Measurements from ENCODE around the gene RPL6.

Gene RPL6

DNA sequence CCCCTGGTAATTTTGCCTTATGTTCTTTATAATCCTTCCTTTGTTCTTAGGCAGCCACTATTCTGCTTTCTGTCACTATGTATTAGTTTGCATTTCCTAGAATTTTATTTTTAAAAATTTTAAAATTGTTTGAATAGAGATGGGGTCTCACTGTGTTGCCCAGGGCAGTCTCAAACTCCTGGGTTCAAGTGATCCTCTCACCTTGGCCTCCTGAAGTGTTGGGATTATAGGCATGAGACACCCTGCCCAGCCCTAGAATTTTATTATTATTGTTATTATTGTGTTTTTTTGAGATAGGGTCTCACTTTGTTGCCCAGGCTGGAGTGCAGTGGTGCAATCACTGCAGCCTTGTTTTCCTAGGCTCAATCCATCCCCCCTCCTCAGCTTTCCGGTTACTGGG, 12.0 kb upstream of the RPL6 start:
- Histone ChIP-seq H2BK120ac (ENCODE audit: low read depth, low read length) (no peak overlapping the region), H3K4me3 (ENCODE audit: low read length in 2 of 2) (no peak overlapping the region), H2BK5ac (ENCODE audit: low read length) (no peak overlapping the region), H3K36me3 (replicated peaks in 1 of 2; ENCODE audit: control insufficient read depth in 2 of 2, insufficient read depth in 2 of 2, low read length in 2 of 2) (peaks cover 0 to 7% of the 10 kb centered on the region in 2 donors), H3K4ac (ENCODE audit: low read length) (no peak overlapping the region), H3K79me1 (ENCODE audit: low read depth, low read length) (peaks cover 5% of the 10 kb centered on the region), H2BK15ac (ENCODE audit: low read length) (no peak overlapping the region), H3K4me1 (ENCODE audit: control insufficient read depth in 2 of 2, insufficient read depth in 1 of 2, low read depth in 1 of 2, low read length in 2 of 2) (peaks cover 0 to 3% of the 10 kb centered on the region in 2 donors), H3K18ac (ENCODE audit: low read length) (no peak overlapping the region), H3K27me3 (ENCODE audit: control insufficient read depth in 3 of 3, insufficient read depth in 3 of 3, low read depth in 1 of 3, low read length in 3 of 3) (no peaks in the 10 kb centered on the region), H2AFZ (ENCODE audit: low read length) (no peak overlapping the region), H3K23ac (ENCODE audit: low read depth, low read length, poor library complexity) (no peak overlapping the region), H3K4me2 (ENCODE audit: insufficient read depth, low read length, poor library complexity, severe bottlenecking) (no peak overlapping the region), H3K27ac (replicated peaks; ENCODE audit: low read length) (no peak overlapping the region), H3K9ac (ENCODE audit: low read depth, low read length, poor library complexity) (no peak overlapping the region), H2AK5ac (ENCODE audit: low read depth, low read length) (no peak overlapping the region), H3K14ac (ENCODE audit: low read length) (no peak overlapping the region), H4K91ac (ENCODE audit: low read depth, low read length, poor library complexity) (no peak overlapping the region), H2BK12ac (ENCODE audit: low read length) (no peak overlapping the region), H3K9me3 (replicated peaks in 1 of 2; ENCODE audit: control insufficient read depth in 2 of 2, insufficient read depth in 1 of 2, low read depth in 1 of 2, low read length in 2 of 2) (no peaks in the 10 kb centered on the region), H4K8ac (ENCODE audit: low read depth, low read length) (no peak overlapping the region)
- WGBS, 2 donors (ENCODE audit: extremely low coverage in 2 of 2, insufficient read length in 2 of 2, insufficient replicate concordance in 1 of 2) = no CpG with 5 or more reads among the region's 1 CpG
- no peak for DNase-seq (ENCODE audit: low spot score)

DNA sequence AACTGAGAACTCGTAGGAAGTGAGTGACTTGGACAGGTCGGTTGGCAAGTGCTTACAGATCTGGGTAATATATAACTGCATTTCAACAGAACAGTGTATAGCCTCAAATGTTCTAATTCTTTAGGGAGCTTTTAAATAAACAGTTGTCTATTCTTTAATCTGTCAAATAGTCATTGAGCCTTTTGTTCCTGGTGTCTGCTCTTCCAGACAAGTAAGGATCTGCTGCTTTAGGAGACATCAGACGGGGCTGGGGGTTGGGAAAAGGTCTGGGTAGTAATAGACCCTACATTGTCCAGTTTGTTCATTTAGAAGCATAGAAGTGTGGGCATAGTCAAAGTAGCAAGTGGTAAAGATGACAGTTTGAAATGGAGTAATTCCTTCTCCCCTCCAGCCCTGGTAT, 11.3 kb upstream of the RPL6 start:
- peaks cover 0 to 2% of the 10 kb centered on the region in 2 donors for H3K36me3 ChIP-seq (replicated peaks in 1 of 2; ENCODE audit: control insufficient read depth in 2 of 2, insufficient read depth in 2 of 2, low read length in 2 of 2)
- H2AK5ac ChIP-seq (ENCODE audit: low read depth, low read length) = no peak overlapping the region
- no peak for DNase-seq (ENCODE audit: low spot score)
- no CpG with 5 or more reads among the region's 3 CpGs for WGBS, 2 donors (ENCODE audit: extremely low coverage in 2 of 2, insufficient read length in 2 of 2, insufficient replicate concordance in 1 of 2)
- no peak overlapping the region for H3K9ac ChIP-seq (ENCODE audit: low read depth, low read length, poor library complexity)
- H4K8ac ChIP-seq (ENCODE audit: low read depth, low read length) = no peak overlapping the region
- H3K9me3 ChIP-seq (replicated peaks in 1 of 2; ENCODE audit: control insufficient read depth in 2 of 2, insufficient read depth in 1 of 2, low read depth in 1 of 2, low read length in 2 of 2) = no peaks in the 10 kb centered on the region
- H3K18ac ChIP-seq (ENCODE audit: low read length) = no peak overlapping the region
- no peak overlapping the region for H3K14ac ChIP-seq (ENCODE audit: low read length)
- H3K4ac ChIP-seq (ENCODE audit: low read length) = no peak overlapping the region
- H3K27ac ChIP-seq (replicated peaks; ENCODE audit: low read length) = no peak overlapping the region
- no peak overlapping the region for H3K23ac ChIP-seq (ENCODE audit: low read depth, low read length, poor library complexity)
- no peaks in the 10 kb centered on the region for H3K27me3 ChIP-seq (ENCODE audit: control insufficient read depth in 3 of 3, insufficient read depth in 3 of 3, low read depth in 1 of 3, low read length in 3 of 3)
- H3K4me1 ChIP-seq (ENCODE audit: control insufficient read depth in 2 of 2, insufficient read depth in 1 of 2, low read depth in 1 of 2, low read length in 2 of 2) = peaks cover 0 to 3% of the 10 kb centered on the region in 2 donors
- H3K4me3 ChIP-seq (ENCODE audit: low read length in 2 of 2) = no peak overlapping the region
- H2BK5ac ChIP-seq (ENCODE audit: low read length) = no peak overlapping the region
- H2BK15ac ChIP-seq (ENCODE audit: low read length) = no peak overlapping the region
- H2BK12ac ChIP-seq (ENCODE audit: low read length) = no peak overlapping the region
- H3K4me2 ChIP-seq (ENCODE audit: insufficient read depth, low read length, poor library complexity, severe bottlenecking) = no peak overlapping the region
- no peak overlapping the region for H2BK120ac ChIP-seq (ENCODE audit: low read depth, low read length)
- H4K91ac ChIP-seq (ENCODE audit: low read depth, low read length, poor library complexity) = no peak overlapping the region
- H3K79me1 ChIP-seq (ENCODE audit: low read depth, low read length) = peaks cover 5% of the 10 kb centered on the region
- H2AFZ ChIP-seq (ENCODE audit: low read length) = no peak overlapping the region

DNA sequence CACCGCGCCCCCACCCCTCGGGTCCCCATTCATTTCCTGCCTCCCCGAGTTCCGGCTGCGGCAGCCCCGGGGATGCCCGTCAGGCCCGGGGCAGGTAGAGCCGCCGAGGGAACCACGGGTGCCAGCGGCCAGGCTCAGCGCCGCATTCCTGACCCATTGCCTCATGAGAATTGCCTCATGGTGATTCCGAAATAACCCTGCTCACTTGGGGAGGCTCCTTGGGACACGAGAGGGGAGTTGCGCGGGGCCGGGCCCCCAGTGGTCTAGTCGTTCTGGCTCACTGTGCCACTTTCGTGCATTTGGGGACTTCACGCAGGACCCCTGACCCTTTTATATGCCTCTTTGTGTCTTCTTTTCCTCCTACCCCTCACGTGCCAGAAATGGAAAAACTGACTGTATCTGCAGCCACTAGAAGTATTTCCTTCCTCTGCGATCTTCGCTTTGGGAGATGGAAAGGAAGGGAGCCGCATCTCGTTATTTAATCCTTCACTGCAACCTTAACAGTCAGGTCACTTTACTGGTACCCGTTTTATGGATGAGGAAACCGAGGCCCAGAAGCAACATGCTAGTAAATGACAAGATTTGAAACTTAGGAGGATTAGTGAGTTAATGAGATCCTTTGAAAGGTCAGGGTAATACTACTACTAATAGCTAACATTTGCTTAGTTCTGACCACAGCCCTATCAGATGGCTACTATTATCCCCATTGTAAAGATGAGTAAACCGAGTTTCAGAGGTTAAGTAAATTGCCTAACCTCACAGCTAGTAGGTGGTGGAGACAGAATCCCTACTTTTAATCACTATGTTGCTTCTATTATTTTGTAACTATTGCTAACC, 10.1 kb upstream of the RPL6 start:
- DNase-seq (ENCODE audit: low spot score) = peak; percentile 35

DNA sequence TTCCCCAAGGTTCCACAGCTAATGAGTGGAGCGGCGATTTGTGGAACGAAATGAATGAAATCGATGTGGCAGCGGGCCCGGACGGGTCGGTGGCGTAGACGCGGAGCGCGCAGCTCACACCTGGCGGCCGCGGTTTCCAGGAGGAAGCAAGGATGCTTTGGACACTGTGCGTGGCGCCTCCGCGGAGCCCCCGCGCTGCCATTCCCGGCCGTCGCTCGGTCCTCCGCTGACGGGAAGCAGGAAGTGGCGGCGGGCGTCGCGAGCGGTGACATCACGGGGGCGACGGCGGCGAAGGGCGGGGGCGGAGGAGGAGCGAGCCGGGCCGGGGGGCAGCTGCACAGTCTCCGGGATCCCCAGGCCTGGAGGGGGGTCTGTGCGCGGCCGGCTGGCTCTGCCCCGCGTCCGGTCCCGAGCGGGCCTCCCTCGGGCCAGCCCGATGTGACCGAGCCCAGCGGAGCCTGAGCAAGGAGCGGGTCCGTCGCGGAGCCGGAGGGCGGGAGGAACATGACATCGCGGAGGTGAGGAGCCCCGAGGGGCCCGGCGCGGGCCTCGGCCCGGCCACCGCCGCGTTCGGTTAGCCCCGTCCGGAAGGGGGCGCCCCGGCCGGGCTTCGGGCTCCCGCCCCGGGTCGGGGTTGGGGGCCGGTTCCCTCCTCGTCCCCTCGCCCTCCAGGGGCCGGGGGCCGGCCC, 9.3 kb upstream of the RPL6 start, which contains the start of gene PTPN11:
PTPN11 (plus strand) TSS at position 340 of the 689 bp plus-strand sequence; CDS start at position 505, 165 bp downstream.
- Histone ChIP-seq H3K79me1 (ENCODE audit: low read depth, low read length) (peaks cover 1% of the 10 kb centered on the region), H3K27me3 (ENCODE audit: control insufficient read depth in 3 of 3, insufficient read depth in 3 of 3, low read depth in 1 of 3, low read length in 3 of 3) (no peaks in the 10 kb centered on the region), H3K9me3 (replicated peaks in 1 of 2; ENCODE audit: control insufficient read depth in 2 of 2, insufficient read depth in 1 of 2, low read depth in 1 of 2, low read length in 2 of 2) (no peaks in the 10 kb centered on the region), H2AK5ac (ENCODE audit: low read depth, low read length) (peak within 1 kb of the TSS; percentile 20), H3K18ac (ENCODE audit: low read length) (peak within 1 kb of the TSS; percentile 99), H4K91ac (ENCODE audit: low read depth, low read length, poor library complexity) (no peak within 1 kb of the TSS), H3K27ac (replicated peaks; ENCODE audit: low read length) (peak within 1 kb of the TSS; percentile 69), H2BK12ac (ENCODE audit: low read length) (no peak within 1 kb of the TSS), H3K4me2 (ENCODE audit: insufficient read depth, low read length, poor library complexity, severe bottlenecking) (peak within 1 kb of the TSS; percentile 92), H3K14ac (ENCODE audit: low read length) (peak within 1 kb of the TSS; percentile 99), H3K4me3 (ENCODE audit: low read length in 2 of 2) (peak within 1 kb of the TSS; percentile 77 to 94), H3K23ac (ENCODE audit: low read depth, low read length, poor library complexity) (peak within 1 kb of the TSS; percentile 94), H2BK120ac (ENCODE audit: low read depth, low read length) (no peak within 1 kb of the TSS), H3K9ac (ENCODE audit: low read depth, low read length, poor library complexity) (peak within 1 kb of the TSS; percentile 98), H3K36me3 (replicated peaks in 1 of 2; ENCODE audit: control insufficient read depth in 2 of 2, insufficient read depth in 2 of 2, low read length in 2 of 2) (no peaks in the 10 kb centered on the region), H2AFZ (ENCODE audit: low read length) (peak within 1 kb of the TSS; percentile 99), H3K4me1 (ENCODE audit: control insufficient read depth in 2 of 2, insufficient read depth in 1 of 2, low read depth in 1 of 2, low read length in 2 of 2) (peaks cover 0 to 3% of the 10 kb centered on the region in 2 donors), H2BK15ac (ENCODE audit: low read length) (no peak within 1 kb of the TSS), H3K4ac (ENCODE audit: low read length) (peak within 1 kb of the TSS; percentile 4), H4K8ac (ENCODE audit: low read depth, low read length) (peak within 1 kb of the TSS; percentile 7), H2BK5ac (ENCODE audit: low read length) (peak within 1 kb of the TSS; percentile 93)
- peak; percentile 83 for DNase-seq (ENCODE audit: low spot score)
- WGBS, 2 donors (ENCODE audit: extremely low coverage in 2 of 2, insufficient read length in 2 of 2, insufficient replicate concordance in 1 of 2) = no CpG with 5 or more reads among the region's 89 CpGs

More for the DNA sequence above, 10.1 kb upstream of the RPL6 start:
- Histone ChIP-seq H2BK12ac (ENCODE audit: low read length) (no peak overlapping the region), H2AK5ac (ENCODE audit: low read depth, low read length) (peak overlapping the region; percentile 20), H3K9ac (ENCODE audit: low read depth, low read length, poor library complexity) (peak overlapping the region; percentile 71), H2BK120ac (ENCODE audit: low read depth, low read length) (no peak overlapping the region), H3K23ac (ENCODE audit: low read depth, low read length, poor library complexity) (peak overlapping the region; percentile 94), H3K4ac (ENCODE audit: low read length) (peak overlapping the region; percentile 4), H3K27me3 (ENCODE audit: control insufficient read depth in 3 of 3, insufficient read depth in 3 of 3, low read depth in 1 of 3, low read length in 3 of 3) (no peaks in the 10 kb centered on the region), H3K9me3 (replicated peaks in 1 of 2; ENCODE audit: control insufficient read depth in 2 of 2, insufficient read depth in 1 of 2, low read depth in 1 of 2, low read length in 2 of 2) (no peaks in the 10 kb centered on the region), H2BK15ac (ENCODE audit: low read length) (no peak overlapping the region), H3K27ac (replicated peaks; ENCODE audit: low read length) (no peak overlapping the region), H3K79me1 (ENCODE audit: low read depth, low read length) (peaks cover 1% of the 10 kb centered on the region), H2BK5ac (ENCODE audit: low read length) (peak overlapping the region; percentile 93), H3K4me2 (ENCODE audit: insufficient read depth, low read length, poor library complexity, severe bottlenecking) (peak overlapping the region; percentile 59), H3K14ac (ENCODE audit: low read length) (no peak overlapping the region), H3K4me3 (ENCODE audit: low read length in 2 of 2) (peak overlapping the region; percentile 77 to 94), H4K91ac (ENCODE audit: low read depth, low read length, poor library complexity) (no peak overlapping the region), H3K18ac (ENCODE audit: low read length) (peak overlapping the region; percentile 48), H4K8ac (ENCODE audit: low read depth, low read length) (no peak overlapping the region), H3K36me3 (replicated peaks in 1 of 2; ENCODE audit: control insufficient read depth in 2 of 2, insufficient read depth in 2 of 2, low read length in 2 of 2) (no peaks in the 10 kb centered on the region), H3K4me1 (ENCODE audit: control insufficient read depth in 2 of 2, insufficient read depth in 1 of 2, low read depth in 1 of 2, low read length in 2 of 2) (peaks cover 0 to 3% of the 10 kb centered on the region in 2 donors), H2AFZ (ENCODE audit: low read length) (peak overlapping the region; percentile 99)
- WGBS, 2 donors (ENCODE audit: extremely low coverage in 2 of 2, insufficient read length in 2 of 2, insufficient replicate concordance in 1 of 2) = no CpG with 5 or more reads among the region's 31 CpGs
